Cardiac muscle cell (in vitro differentiated cells and primary cell): ENCODE measurements around the gene CEP41. TPM values are rescaled to one million over a fixed set of nuclear protein-coding genes. Genes with fewer than 3 reads are reported as not detected.
A peak's percentile ranks its signal among the peaks of the same experiment; 100 is the strongest.

Experiments
- DNase-seq, 2 donors: peaks; one replicate each; pipeline versions ENCODE4 v3.0.0 to v3.0.0-alpha.2; 2010 to 2017; ENCODE audit warnings: low read depth in 1 of 2, low spot score in 1 of 2
- H3K27ac ChIP-seq: fragments of 200-600 bp; sonication (generic); 2 replicates; pipeline ENCODE4 v1.5.1; 2016
- H3K27me3 ChIP-seq: fragments of 200-600 bp; sonication (generic); 2 replicates; pipeline ENCODE4 v1.6.0; 2016; ENCODE audit warnings: control low read depth
- H3K36me3 ChIP-seq: fragments of 200-600 bp; sonication (generic); 2 replicates; pipeline ENCODE4 v1.5.1; 2016; ENCODE audit warnings: control low read depth
- H3K4me1 ChIP-seq: fragments of 200-600 bp; sonication (generic); 2 replicates; pipeline ENCODE4 v1.8.1; 2017; ENCODE audit warnings: low read depth, mild to moderate bottlenecking, mixed run types
- H3K4me3 ChIP-seq: fragments of 200-600 bp; sonication (generic); 2 replicates; pipeline ENCODE4 v1.5.1; 2016; ENCODE audit warnings: mild to moderate bottlenecking
- H3K9me3 ChIP-seq: fragments of 200-600 bp; sonication (generic); 2 replicates; pipeline ENCODE4 v1.5.1; 2017; ENCODE audit warnings: low read depth, mild to moderate bottlenecking, control low read depth
- polyA plus RNA-seq: library from polyadenylated mRNA; unstranded; fragments of >200 nt; fragmentation: Nextera tagmentation; extraction: Ambion mirVana; gene quantifications from 2 replicates; pipeline ENCODE4 v1.2.1, GENCODE V29; 2016
- total RNA-seq: library from RNA; depleted of rRNA; stranded (reverse); fragments of >200 nt; gene quantifications from 2 replicates; pipeline ENCODE4 v1.2.3, GENCODE V29; 2016
- TF ChIP-seq, protein P1 (sequence below): IDR thresholded peaks from 2 replicates; pipeline ENCODE4 v1.5.1; 2012; ENCODE audit warnings: low read depth, mild to moderate bottlenecking, low read length

The CEP41 gene
- total and polyA plus RNA-seq, 2 experiments from 2014 or later: 8.0 to 27.4 TPM

DNA sequence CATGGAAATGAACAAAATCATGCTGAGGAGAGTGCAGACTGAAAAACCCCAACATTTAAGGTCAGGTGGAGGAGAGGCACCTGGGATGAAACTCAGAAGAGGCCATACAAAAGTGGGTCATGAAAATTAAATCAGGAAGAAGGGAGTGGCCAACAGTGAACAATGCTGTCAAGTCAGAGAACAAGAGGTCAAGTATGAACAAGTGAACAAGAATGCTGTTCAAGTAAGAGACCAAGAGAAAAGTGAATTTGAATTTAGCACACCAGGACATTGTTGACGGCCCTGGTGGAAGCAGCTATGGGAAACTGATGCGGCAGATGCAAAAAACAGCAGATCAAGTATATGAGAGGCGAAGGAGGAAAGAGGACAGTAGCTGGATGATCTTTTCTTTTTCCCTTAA, 7.9 kb downstream of the CEP41 start:
- H3K36me3 ChIP-seq: no peaks in the 10 kb centered on the region
- H3K9me3 ChIP-seq: no peaks in the 10 kb centered on the region
- H3K27me3 ChIP-seq: no peaks in the 10 kb centered on the region
- H3K4me1 ChIP-seq: peaks cover 27% of the 10 kb centered on the region
- TF ChIP-seq, protein P1, sequence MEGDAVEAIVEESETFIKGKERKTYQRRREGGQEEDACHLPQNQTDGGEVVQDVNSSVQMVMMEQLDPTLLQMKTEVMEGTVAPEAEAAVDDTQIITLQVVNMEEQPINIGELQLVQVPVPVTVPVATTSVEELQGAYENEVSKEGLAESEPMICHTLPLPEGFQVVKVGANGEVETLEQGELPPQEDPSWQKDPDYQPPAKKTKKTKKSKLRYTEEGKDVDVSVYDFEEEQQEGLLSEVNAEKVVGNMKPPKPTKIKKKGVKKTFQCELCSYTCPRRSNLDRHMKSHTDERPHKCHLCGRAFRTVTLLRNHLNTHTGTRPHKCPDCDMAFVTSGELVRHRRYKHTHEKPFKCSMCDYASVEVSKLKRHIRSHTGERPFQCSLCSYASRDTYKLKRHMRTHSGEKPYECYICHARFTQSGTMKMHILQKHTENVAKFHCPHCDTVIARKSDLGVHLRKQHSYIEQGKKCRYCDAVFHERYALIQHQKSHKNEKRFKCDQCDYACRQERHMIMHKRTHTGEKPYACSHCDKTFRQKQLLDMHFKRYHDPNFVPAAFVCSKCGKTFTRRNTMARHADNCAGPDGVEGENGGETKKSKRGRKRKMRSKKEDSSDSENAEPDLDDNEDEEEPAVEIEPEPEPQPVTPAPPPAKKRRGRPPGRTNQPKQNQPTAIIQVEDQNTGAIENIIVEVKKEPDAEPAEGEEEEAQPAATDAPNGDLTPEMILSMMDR: no peak
- peak in 1 of 2 donors; percentile 52 for DNase-seq
- H3K27ac ChIP-seq: no peak overlapping the region
- no peak overlapping the region for H3K4me3 ChIP-seq

DNA sequence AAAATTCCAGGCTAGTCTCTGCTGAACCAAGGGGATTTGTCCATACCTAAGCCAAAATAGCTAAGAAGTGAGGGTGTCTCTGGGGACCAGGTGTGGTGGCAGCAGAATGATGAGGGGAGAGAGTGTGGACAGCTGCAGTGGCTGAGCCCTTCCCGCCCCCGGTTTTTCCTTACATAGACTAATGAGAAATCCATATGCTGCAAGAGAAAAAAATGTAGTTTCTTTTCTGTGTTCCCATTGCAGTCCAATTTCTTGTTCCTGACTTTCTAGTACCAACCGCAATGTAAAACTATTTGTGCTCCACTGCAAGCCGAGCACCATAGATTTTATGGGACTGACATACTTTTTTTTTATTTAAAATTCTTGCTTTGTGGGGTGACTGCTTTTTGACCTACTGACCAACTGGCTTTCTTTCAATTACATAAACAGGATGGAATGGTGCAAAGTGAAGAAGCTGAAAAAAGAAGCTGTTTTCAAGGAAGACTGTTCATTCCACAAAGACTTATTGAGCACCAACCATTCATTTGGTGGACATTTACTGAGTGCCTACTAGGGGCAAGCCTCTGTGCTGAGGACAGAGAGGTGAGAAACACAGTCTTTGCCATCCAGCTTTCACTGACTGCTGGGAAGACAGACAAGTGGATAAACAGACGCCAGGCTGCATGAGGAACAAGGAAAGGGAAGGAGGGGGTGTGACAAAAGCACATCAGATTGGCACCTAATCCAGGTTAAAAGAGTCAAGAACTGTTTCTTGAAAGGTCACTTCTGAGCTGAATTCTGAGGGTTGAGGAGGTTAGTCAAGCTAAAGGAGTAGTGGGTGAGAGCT, 9.8 kb downstream of the CEP41 start:
- Histone ChIP-seq H3K27me3 (no peaks in the 10 kb centered on the region), H3K4me3 (no peak overlapping the region), H3K9me3 (no peaks in the 10 kb centered on the region), H3K36me3 (no peaks in the 10 kb centered on the region), H3K27ac (peak overlapping the region; percentile 70), H3K4me1 (peaks cover 27% of the 10 kb centered on the region)
- TF ChIP-seq, protein P1: no peak
- peak in 1 of 2 donors; percentile 80 for DNase-seq

DNA sequence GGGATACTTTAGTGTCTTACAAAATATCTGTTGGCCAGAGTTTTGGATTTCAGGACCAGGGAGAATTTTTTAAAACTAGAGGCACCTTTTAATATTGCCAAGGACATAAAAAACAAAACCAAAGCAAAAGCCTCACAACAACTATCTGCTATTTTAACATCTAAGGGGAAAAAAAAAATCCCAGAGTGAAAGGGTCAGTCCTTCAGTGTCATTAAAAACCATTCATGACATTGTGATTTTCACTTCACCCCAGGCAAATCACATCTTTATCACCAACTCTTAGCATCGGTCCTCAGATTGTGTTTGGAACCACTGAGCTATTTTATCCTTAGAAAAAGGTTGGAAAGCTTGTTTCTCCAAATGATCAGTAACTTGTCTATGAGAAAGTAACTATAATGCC, 10.7 kb downstream of the CEP41 start:
- H3K27ac ChIP-seq: no peak overlapping the region
- no peak for DNase-seq
- H3K4me1 ChIP-seq: peaks cover 27% of the 10 kb centered on the region
- H3K4me3 ChIP-seq: no peak overlapping the region
- H3K36me3 ChIP-seq: no peaks in the 10 kb centered on the region
- H3K27me3 ChIP-seq: no peaks in the 10 kb centered on the region
- TF ChIP-seq, protein P1: no peak
- no peaks in the 10 kb centered on the region for H3K9me3 ChIP-seq

DNA sequence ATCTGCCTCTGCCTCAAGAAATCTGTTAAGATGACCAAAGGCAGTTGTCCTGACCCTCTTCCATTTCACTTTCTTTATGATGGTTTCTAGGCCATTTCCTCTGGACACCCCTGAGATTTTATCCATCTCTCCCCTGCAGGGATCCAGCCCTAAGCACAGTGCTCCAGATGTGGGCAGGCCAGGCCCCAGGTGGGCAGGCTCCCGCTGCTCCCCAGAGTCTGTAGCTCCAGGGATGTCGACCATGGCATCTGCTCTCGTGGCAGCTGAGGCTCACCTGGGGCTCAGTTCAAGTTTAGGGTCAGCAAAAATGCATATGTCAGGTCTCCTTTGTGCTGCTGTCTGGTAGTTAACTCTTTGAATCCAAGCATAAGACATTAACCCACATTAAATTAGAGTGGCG, 11.8 kb downstream of the CEP41 start:
- Histone ChIP-seq H3K27me3 (no peaks in the 10 kb centered on the region), H3K4me1 (peaks cover 27% of the 10 kb centered on the region), H3K27ac (no peak overlapping the region), H3K36me3 (no peaks in the 10 kb centered on the region), H3K9me3 (no peaks in the 10 kb centered on the region), H3K4me3 (no peak overlapping the region)
- DNase-seq: no peak
- TF ChIP-seq, protein P1: no peak

DNA sequence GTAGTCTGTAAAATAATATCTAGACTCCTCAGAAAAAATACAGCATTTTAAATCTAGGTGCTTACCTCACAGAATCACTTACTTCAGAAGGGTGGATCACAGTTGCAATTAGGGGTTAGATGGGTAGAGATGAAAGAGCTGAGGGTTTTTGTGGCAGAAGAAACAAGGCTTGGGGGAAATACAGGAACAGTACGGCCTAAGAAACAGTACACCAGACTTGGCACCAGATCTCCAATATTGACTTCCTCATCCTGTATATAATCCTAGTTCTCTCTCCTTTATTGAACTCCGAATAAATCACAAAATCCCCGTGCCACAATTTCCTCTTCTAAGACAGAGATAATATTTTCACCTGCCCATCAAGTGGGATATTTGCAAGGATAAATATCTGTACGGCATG, 14.3 kb downstream of the CEP41 start:
- H3K27me3 ChIP-seq: no peaks in the 10 kb centered on the region
- TF ChIP-seq, protein P1: no peak
- H3K4me3 ChIP-seq: no peak overlapping the region
- no peak overlapping the region for H3K27ac ChIP-seq
- no peaks in the 10 kb centered on the region for H3K36me3 ChIP-seq
- H3K9me3 ChIP-seq: no peaks in the 10 kb centered on the region
- no peak for DNase-seq
- peaks cover 22% of the 10 kb centered on the region for H3K4me1 ChIP-seq
